DMS53 treated with DMSO at 0.1 percent for 48 hours (cell line): ENCODE measurements around the gene RAB22A.
A peak's percentile ranks its signal among the peaks of the same experiment; 100 is the strongest.

Experiments
- DNase-seq: peaks from one replicate; lab custom pipeline; 2025; ENCODE audit not compliant: unreplicated experiment; lab: John Stamatoyannopoulos, UW

Gene RAB22A

DNA sequence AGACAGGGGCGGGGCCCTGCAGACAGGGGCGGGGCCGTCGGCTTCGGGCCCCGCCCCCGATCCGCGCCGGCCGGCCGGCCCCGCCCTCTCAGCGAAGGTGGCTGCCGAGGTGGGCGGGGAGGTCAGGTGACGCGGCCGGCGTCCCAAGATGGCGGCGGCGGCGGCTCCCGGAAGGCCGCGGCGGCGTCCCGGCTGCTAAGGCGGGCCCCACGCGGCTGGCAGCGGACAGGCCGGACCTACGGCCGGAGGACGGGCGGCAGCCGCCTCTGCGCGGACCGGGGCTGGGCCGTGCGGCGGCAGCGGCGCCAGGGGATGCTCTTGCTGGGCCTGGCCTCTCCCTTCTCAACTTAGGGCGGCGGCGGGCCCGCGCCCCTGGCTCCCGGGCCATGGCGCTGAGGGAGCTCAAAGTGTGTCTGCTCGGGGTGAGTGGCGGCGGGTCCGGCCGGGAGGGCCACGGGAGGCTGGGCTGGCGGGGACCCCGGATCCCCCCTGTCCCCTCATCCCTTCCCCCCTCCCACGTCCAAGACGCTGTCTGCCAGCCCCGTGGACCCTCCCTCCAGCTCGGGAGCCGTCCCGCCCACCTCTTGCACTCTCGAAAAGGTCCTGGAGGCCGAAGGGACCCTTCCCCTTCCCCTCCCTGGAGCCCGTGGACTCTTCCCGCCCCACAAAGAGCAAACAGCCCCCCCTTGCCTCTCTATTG lies at the start of gene RAB22A:
RAB22A (plus strand) TSS at position 125 of the 700 bp plus-strand sequence; CDS start at position 387, 262 bp downstream.
- peak; percentile 53 for DNase-seq

DNA sequence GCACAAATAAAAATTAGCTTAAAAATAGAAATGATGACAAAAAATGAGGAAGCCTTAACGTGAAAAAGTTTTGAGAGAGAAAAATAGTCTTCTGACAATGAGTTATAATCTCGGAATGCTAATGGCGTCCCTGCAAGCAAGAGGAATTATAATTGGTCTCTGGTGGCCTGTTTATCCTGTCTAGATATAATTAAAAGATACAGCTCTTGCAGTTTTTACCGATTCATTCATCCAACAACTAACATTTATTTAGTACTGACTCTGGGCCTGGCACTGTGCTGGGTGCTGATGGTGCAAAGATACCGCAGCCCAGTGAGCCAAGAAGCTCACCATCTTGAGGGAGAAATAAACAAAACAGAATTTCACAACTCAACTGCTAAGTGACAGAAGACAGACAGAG lies 49.5 kb upstream of the RAB22A start:
- DNase-seq, result no peak

DNA sequence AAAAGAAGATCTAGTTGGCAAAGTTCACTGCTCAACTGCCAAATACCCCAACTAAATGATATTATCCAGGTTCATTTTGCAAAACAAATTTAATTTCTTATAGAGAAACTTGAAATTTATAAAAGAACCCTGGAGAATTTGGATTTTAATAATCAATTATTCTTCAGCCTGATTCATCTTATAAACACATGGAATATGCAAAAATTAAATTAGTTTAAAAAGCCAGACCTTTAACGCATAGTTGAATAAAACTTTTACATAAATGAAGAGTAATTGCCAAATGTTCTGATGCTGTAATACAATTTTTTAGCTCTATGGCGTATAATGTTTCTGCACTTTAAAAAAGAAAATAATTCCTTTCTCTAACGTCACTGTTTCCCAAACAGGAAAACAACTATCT lies 47.9 kb upstream of the RAB22A start:
- DNase-seq, result no peak

- no peak for DNase-seq
These were observed 45.2 kb upstream of the RAB22A start for GRCh38 chr20:58264271-58264670.

DNA sequence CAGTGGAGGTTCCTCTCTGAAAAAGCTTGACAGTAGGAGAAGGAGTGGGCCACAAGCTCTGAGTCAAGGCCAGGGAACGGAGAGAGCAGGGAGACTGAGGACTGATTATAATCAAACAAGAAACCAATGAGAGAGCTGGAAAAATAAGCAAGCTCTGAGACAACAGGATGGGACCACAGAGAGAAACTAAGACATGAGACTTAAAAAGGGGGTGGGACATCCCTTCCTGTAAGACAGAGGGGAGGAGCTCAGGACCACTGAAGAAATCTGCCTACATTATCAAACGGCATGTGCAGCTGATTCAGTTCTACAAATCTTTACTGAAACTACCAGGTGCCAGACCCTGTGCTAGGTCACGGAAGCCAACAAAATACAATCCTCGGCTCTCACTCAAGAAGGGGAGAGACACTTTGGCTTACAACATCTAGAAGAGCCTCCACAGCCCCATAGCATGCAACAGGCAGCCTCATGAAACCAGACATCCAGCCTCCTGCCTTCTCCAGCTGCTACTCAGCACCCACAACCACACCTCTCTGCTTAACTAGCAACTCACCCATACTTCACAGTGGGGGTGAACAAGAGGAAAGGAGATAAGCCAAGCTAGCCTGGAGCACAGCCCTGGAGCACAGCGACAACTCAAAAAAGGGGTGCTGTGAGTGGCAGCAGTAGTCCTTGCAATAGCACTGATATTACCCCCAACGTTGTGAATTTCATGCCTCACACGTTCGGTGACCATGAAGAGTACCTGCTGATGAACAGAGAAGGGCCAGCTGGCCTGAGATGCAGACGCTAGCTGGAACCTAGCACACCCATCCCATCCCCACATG lies 41.9 kb upstream of the RAB22A start:
- no peak for DNase-seq

GRCh38 chr20:58268421-58268821 lies 41.1 kb upstream of the RAB22A start:
- no peak for DNase-seq

- no peak for DNase-seq
These were observed 40.4 kb upstream of the RAB22A start for GRCh38 chr20:58268936-58269619.

DNA sequence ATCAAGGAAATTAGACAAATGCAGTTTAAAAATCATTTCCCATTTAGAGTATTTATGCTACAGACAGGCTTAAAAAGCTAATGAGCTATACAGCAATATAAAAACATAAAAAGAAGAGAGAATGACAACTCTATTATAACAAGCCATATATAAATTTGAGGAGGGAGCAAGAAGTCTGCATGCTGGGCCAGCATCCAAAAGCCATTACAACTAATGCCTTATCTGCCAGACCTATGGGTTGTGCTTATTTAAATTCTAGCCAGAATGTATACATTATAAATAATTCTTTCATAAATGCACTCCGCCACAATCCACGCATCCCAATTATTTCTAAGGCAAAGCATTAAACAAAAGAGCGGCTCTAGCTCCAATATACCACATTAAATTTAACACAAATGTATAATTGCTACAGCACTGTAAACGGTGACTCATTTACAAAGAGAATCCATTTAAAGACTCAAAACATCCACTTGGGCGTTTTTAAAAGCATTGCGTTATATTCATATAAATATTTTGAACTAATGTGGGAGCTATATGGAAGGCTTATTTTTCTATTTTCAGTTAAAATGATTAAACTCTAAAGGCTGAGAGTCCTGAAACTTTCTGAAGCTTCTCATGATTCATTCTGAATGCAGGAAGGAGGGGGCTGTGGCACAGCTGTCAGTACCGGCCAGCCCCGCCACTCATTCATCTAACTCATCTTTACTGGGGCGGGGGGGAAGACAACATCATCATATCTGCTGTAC lies 37.7 kb upstream of the RAB22A start:
- DNase-seq, result no peak

DNA sequence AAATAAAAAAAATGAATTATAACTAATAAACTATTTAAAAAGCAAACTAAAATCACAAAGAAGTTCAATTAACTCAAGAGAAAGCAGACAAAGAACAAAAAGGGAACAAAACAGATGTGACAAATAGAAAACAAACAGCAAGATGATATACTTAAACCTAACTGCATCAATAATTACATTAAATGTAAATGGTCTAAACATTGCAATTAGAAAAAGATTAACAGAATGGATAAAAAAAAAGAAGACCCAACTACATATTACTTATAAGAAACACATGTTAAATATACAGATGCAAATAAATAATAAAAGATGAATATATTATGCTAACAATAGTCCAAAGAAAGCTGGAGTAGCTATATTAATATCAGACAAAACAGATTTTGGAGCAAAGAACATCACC lies 35.1 kb upstream of the RAB22A start:
- DNase-seq, result no peak

DNA sequence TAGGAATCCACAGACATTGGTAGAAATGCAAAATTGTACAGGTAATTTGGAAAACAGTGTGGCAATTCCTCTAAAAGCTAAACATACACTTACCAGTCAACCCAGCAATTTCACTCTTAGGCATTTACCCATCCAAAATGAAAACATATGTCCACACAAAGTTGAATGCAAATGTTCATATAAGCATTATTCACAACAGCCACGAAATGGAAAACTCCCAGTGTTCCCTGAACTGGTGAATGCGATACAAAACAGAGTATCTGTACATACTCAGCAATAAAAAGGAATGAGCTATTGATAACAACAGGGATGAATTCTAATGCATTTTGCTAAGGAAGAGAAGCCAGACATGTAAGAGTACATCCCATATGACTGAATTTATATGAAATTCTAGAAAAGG lies 32.4 kb upstream of the RAB22A start:
- no peak for DNase-seq

- DNase-seq, result no peak
These were observed 31.7 kb upstream of the RAB22A start for GRCh38 chr20:58277578-58278472.

DNA sequence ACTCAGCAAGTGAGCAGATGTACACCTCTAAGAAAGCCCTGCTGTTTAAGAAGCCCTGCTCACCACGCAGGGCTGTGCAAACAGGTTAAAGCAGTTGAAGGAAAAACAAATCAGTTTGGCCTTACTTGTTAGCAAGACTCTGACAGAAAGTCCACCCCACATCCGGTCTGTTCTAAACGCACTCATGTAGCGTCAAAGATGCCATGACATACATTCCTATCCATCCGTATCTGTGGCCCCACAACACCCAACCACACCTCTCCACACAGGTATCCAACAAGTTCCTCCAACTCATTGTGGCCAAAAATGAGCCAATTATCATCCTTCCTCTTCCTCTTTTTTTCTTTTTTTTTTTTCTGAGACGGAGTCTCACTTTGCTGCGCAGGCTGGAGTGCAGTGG lies 22.8 kb upstream of the RAB22A start:
- DNase-seq, result no peak

- DNase-seq, result no peak
These were observed 21.9 kb upstream of the RAB22A start for GRCh38 chr20:58287638-58288037.

DNA sequence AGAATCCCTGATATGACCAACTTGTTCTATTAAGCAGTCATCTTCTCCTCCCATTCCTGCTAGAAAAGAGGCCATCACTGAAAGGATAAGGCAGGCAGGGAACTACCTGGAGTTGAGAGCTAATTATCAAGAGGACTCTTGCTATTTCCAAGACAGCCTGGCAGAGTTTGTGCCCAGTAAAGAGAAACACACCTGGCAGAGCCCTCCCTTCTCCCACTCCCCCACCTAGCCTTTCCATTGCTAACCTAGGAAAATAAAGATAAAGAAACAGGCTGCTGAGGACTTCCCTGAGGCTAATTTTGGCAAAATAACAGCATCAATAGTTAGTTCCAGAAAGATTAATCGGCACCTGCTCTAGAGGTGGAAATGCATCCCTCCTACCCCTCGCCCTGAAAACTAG lies 20.4 kb upstream of the RAB22A start:
- no peak for DNase-seq

- no peak for DNase-seq
These were observed 16.1 kb upstream of the RAB22A start for GRCh38 chr20:58293453-58293852.

GRCh38 chr20:58294497-58295455 lies 14.7 kb upstream of the RAB22A start:
- no peak for DNase-seq

GRCh38 chr20:58296051-58296837 lies 13.3 kb upstream of the RAB22A start:
- DNase-seq, result no peak

GRCh38 chr20:58297394-58297793 lies 12.1 kb upstream of the RAB22A start:
- no peak for DNase-seq
